ENCODE data around the gene VN1R2.

GRCh38 chr19:53294786-53295441 lies 36.8 kb downstream of the VN1R2 start:
- TF ChIP-seq NANOG (IDR thresholded peaks at IDR 0.05; ENCODE audit: borderline replicate concordance) (no peak), ZNF331 (CRISPR knock-in tag; IDR thresholded peaks at IDR 0.05; ENCODE audit: low read depth) (no peak), EZH2phosphoT487 (IDR thresholded peaks at IDR 0.05; ENCODE audit: unreplicated experiment) (no peak), EZH2 (IDR thresholded peaks at IDR 0.05; ENCODE audit: low read depth, unreplicated experiment) (no peak), REST (IDR thresholded peaks at IDR 0.05; ENCODE audit: unreplicated experiment) (no peak)
- TF ChIP-seq, protein P1, sequence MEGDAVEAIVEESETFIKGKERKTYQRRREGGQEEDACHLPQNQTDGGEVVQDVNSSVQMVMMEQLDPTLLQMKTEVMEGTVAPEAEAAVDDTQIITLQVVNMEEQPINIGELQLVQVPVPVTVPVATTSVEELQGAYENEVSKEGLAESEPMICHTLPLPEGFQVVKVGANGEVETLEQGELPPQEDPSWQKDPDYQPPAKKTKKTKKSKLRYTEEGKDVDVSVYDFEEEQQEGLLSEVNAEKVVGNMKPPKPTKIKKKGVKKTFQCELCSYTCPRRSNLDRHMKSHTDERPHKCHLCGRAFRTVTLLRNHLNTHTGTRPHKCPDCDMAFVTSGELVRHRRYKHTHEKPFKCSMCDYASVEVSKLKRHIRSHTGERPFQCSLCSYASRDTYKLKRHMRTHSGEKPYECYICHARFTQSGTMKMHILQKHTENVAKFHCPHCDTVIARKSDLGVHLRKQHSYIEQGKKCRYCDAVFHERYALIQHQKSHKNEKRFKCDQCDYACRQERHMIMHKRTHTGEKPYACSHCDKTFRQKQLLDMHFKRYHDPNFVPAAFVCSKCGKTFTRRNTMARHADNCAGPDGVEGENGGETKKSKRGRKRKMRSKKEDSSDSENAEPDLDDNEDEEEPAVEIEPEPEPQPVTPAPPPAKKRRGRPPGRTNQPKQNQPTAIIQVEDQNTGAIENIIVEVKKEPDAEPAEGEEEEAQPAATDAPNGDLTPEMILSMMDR (conservative IDR thresholded peaks at IDR 0.05; ENCODE audit: low read depth in 2 of 2) = no peak
